Endothelial cell of umbilical vein (primary cell): ENCODE data around the gene SPAG5. TPM values are rescaled to one million over a fixed set of nuclear protein-coding genes. Genes with fewer than 3 reads are reported as not detected.

Experiments used
- BruUV-seq: library from RNA; stranded (reverse); fragments of 400-500 nt; replicated peaks from 2 replicates; lab custom pipeline; 2021; lab: Mats Ljungman, UMichigan
- CTCF ChIA-PET: fragments of 300-600, 350-600 bp; sonication (Branson Sonifier 250); formaldehyde crosslinking; loops from one replicate; lab custom pipeline; 2021; ENCODE audit warnings: antibody characterized with exemption, inconsistent platforms; lab: Charles Lee
- POLR2A ChIA-PET: fragments of 300-600, 350-600 bp; sonication (Branson Sonifier 250); formaldehyde crosslinking; loops from one replicate; lab custom pipeline; 2021; ENCODE audit warnings: antibody characterized with exemption, inconsistent platforms; lab: Charles Lee
- DNase-seq: peaks from one replicate; pipeline ENCODE4 v3.0.0-alpha.2; 2011; ENCODE audit warnings: low read depth, low spot score
- FAIRE-seq: peaks from 2 replicates; lab custom pipeline; 2011; peaks lifted over from hg19 to GRCh38; lab: Jason Lieb, UNC
- H2AFZ ChIP-seq: 2 replicates; pipeline ENCODE4 v1.6.0; 2012; ENCODE audit warnings: low read depth, low read length, control low read depth, inconsistent platforms
- H3K27ac ChIP-seq: 2 replicates; pipeline ENCODE4 v1.5.1; 2011; ENCODE audit warnings: low read depth, mild to moderate bottlenecking, control low read depth, low read length, moderate library complexity; ENCODE audit not compliant: insufficient read depth
- H3K27me3 ChIP-seq, 2 experiments: 2 replicates each; pipeline versions ENCODE4 v1.6.0 to v1.6.1; 2011; ENCODE audit warnings: low read length in 2 of 2, mixed read lengths in 1 of 2; ENCODE audit not compliant: control insufficient read depth in 2 of 2, insufficient read depth in 2 of 2
- H3K36me3 ChIP-seq, 2 experiments: 2 replicates in 1 of 2; 3 replicates in 1 of 2; pipeline ENCODE4 v1.5.1; 2011; ENCODE audit warnings: low read length in 2 of 2, mild to moderate bottlenecking in 1 of 2, moderate library complexity in 1 of 2; ENCODE audit not compliant: control insufficient read depth in 2 of 2, insufficient read depth in 2 of 2; ENCODE audit errors: extremely low read depth in 1 of 2
- H3K4me1 ChIP-seq: 3 replicates; pipeline ENCODE4 v1.5.1; 2011; ENCODE audit warnings: mild to moderate bottlenecking, low read length; ENCODE audit not compliant: control insufficient read depth, insufficient read depth; ENCODE audit errors: extremely low read depth
- H3K4me2 ChIP-seq: 2 replicates; pipeline ENCODE4 v1.6.1; 2011; ENCODE audit warnings: low read length, control low read depth, mixed read lengths; ENCODE audit not compliant: insufficient read depth
- H3K4me3 ChIP-seq, 3 experiments: fragments of 200-600 bp in 1 of 3; sonication (generic), shearing (Covaris generic) in 1 of 3; replicated peaks in 1 of 3; 2 replicates each; pipeline ENCODE4 v1.5.1; 2011 to 2016; ENCODE audit warnings: control low read depth in 3 of 3, low read length in 3 of 3, mild to moderate bottlenecking in 2 of 3, inconsistent platforms in 1 of 3, low read depth in 1 of 3, moderate library complexity in 1 of 3; ENCODE audit not compliant: insufficient read depth in 1 of 3
- H3K79me2 ChIP-seq: 2 replicates; pipeline ENCODE4 v1.6.0; 2012; ENCODE audit warnings: low read length, inconsistent platforms; ENCODE audit not compliant: control insufficient read depth, insufficient read depth
- H3K9ac ChIP-seq: replicated peaks from 2 replicates; pipeline ENCODE3; 2011; ENCODE audit warnings: low read length, control low read depth; ENCODE audit not compliant: insufficient read depth; ENCODE audit errors: extremely low read depth
- H3K9me1 ChIP-seq: replicated peaks from 3 replicates; pipeline ENCODE4 v1.6.0; 2011; ENCODE audit warnings: mild to moderate bottlenecking, low read length; ENCODE audit not compliant: control insufficient read depth, insufficient read depth; ENCODE audit errors: extremely low read depth
- H3K9me3 ChIP-seq: replicated peaks from 2 replicates; pipeline ENCODE4 v1.5.1; 2012; ENCODE audit warnings: low read length, inconsistent platforms; ENCODE audit not compliant: control insufficient read depth, insufficient read depth
- H4K20me1 ChIP-seq: replicated peaks from 2 replicates; pipeline ENCODE3; 2011; ENCODE audit warnings: mild to moderate bottlenecking, low read length; ENCODE audit not compliant: control insufficient read depth, insufficient read depth; ENCODE audit errors: extremely low read depth
- EZH2 ChIP-seq: IDR thresholded peaks from 2 replicates; pipeline ENCODE4 v1.6.1; 2012; ENCODE audit warnings: borderline replicate concordance, low read depth, mild to moderate bottlenecking, moderate library complexity, low read length, inconsistent platforms; ENCODE audit not compliant: severe bottlenecking
- GATA2 ChIP-seq: IDR thresholded peaks from 2 replicates; pipeline ENCODE4 v1.7.0; 2011; ENCODE audit warnings: low read depth, mild to moderate bottlenecking, moderate library complexity, mixed read lengths, low read length; ENCODE audit not compliant: insufficient read length, insufficient read depth
- JUN ChIP-seq: IDR thresholded peaks from 2 replicates; pipeline ENCODE4 v1.6.1; 2011; ENCODE audit warnings: borderline replicate concordance, low read depth; ENCODE audit not compliant: insufficient read length, insufficient read depth
- MYC ChIP-seq: IDR thresholded peaks from one replicate; pipeline ENCODE4 v1.6.1; 2011; ENCODE audit warnings: mild to moderate bottlenecking, low read depth, low read length
- POLR2A ChIP-seq: IDR thresholded peaks from 2 replicates; pipeline ENCODE4 v1.6.1; 2012; ENCODE audit warnings: low read depth, mild to moderate bottlenecking, control low read depth, low read length
- POLR2AphosphoS5 ChIP-seq: IDR thresholded peaks from 2 replicates; pipeline ENCODE4 v1.6.1; 2012; ENCODE audit warnings: low read depth, mild to moderate bottlenecking, control low read depth, low read length, moderate library complexity; ENCODE audit not compliant: insufficient read depth
- dilution Hi-C: fragments of 300-500 bp; cut with MboI; formaldehyde crosslinking; loops from one replicate; pipeline ENCODE4 v1.15.0; 2019; ENCODE audit warnings: low sequenced_read_pairs; ENCODE audit not compliant: extremely low pct_ligation_motif_present
- intact Hi-C: fragments of 100-400 bp; cut with micrococcal nuclease; formaldehyde crosslinking; loops from one replicate; pipeline ENCODE4 v1.10.0; 2022
- polyA plus RNA-seq, 4 experiments: library from polyadenylated mRNA; depleted of rRNA in 3 of 4; stranded (reverse) in 3 of 4; unstranded in 1 of 4; fragments of >200 nt; gene quantifications; 2 replicates each; pipeline versions ENCODE4 v1.2.1 to v1.2.3, GENCODE V29; 2011 to 2012; ENCODE audit warnings: missing spikeins in 1 of 4
- total RNA-seq: library from RNA; stranded (reverse); gene quantifications from 2 replicates; pipeline ENCODE4 v1.2.3, GENCODE V29; 2021
- TF ChIP-seq, protein P1 (sequence below): IDR thresholded peaks from 2 replicates; pipeline ENCODE4 v1.6.1; 2011; ENCODE audit not compliant: insufficient read depth, insufficient read length

Gene SPAG5
- total and polyA plus RNA-seq, 2 donors (not counting 3 experiments of a cell fraction or from before 2014, with no cell fraction given): 31.7 to 85.4 TPM

DNA sequence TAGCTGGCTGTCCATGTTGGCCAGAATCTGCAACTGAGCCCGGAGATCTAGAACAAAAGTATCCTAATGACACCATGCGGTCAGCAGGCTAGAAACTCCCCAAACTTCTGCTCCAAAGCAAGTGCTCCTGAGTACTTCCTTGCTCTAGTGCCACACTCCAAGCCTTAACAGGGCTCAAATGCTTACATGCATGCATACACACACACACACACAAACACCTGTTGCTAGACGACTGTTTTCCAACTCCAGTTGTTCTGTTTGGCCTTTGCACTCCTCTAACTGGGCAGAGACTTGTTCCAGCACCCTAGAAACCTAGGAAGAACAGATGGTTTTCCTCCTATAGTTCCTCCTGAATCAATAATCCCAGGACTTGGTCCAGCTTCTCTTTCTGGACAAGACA, 14.4 kb downstream of the SPAG5 start:
- Histone ChIP-seq H3K36me3 (peaks cover 16 to 33% of the 10 kb centered on the region in 2 experiments), H3K9me1 (no peaks in the 10 kb centered on the region), H3K79me2 (peaks cover 3% of the 10 kb centered on the region), H3K4me3 (no peak overlapping the region), H3K4me1 (no peaks in the 10 kb centered on the region), H3K9me3 (no peaks in the 10 kb centered on the region), H3K27me3 (no peaks in the 10 kb centered on the region), H3K4me2 (no peak overlapping the region), H3K9ac (no peak overlapping the region), H3K27ac (no peak overlapping the region), H4K20me1 (no peaks in the 10 kb centered on the region), H2AFZ (no peak overlapping the region)
- BruUV-seq: no TSS peak
- no peak for DNase-seq
- ChIA-PET POLR2A (no interaction called here), CTCF (interaction anchor here (0.9 to 2.5 kb wide), 2 partner anchors 9 to 28 kb away, joined by 3 to 5 read pairs; no protein-coding TSS in a partner anchor)
- dilution Hi-C loops: no loop called here
- intact Hi-C loops: no loop called here
- TF ChIP-seq POLR2AphosphoS5 (no peak), GATA2 (no peak), POLR2A (no peak), JUN (no peak)
- TF ChIP-seq, protein P1, sequence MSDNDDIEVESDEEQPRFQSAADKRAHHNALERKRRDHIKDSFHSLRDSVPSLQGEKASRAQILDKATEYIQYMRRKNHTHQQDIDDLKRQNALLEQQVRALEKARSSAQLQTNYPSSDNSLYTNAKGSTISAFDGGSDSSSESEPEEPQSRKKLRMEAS: no peak
- no peak for FAIRE-seq

DNA sequence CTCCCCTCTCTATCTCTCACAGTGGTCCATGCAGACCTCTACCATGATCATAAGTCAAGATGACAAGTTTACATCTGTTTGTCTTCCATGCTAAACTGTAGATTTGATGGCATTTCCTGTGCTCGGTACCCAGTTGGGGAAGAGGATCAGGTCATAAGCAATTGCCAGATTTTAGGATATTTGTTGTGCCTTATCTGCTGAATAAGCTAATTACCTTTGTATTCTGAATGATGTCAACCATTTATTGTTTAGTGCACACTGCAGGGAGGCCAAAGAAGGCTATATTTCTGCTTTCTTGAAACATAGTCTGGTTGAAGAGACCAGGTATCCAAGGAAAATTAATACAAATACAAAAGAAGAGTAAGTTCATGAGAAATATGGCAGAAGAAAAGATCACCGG, 16.3 kb downstream of the SPAG5 start:
- Histone ChIP-seq H2AFZ (no peak overlapping the region), H3K4me1 (no peaks in the 10 kb centered on the region), H4K20me1 (no peaks in the 10 kb centered on the region), H3K36me3 (peaks cover 21 to 36% of the 10 kb centered on the region in 2 experiments), H3K27me3 (no peaks in the 10 kb centered on the region), H3K9ac (no peak overlapping the region), H3K27ac (no peak overlapping the region), H3K9me1 (no peaks in the 10 kb centered on the region), H3K79me2 (no peaks in the 10 kb centered on the region), H3K9me3 (no peaks in the 10 kb centered on the region), H3K4me3 (no peak overlapping the region), H3K4me2 (no peak overlapping the region)
- ChIA-PET POLR2A (no interaction called here), CTCF (no interaction called here)
- TF ChIP-seq EZH2: no peak
- no peak for TF ChIP-seq POLR2AphosphoS5
- TF ChIP-seq, protein P1: no peak
- no peak for TF ChIP-seq MYC
- intact Hi-C loops: no loop called here
- no TSS peak for BruUV-seq
- FAIRE-seq: no peak
- dilution Hi-C loops: no loop called here
- DNase-seq: no peak
